ENCODE results near the gene PLA2G5.
"Not testable (repeated sequence)": the region's sequence is repeated elsewhere in the genome, so short reads cannot be mapped to it uniquely, and the experiment has no call there.

The PLA2G5 gene

DNA sequence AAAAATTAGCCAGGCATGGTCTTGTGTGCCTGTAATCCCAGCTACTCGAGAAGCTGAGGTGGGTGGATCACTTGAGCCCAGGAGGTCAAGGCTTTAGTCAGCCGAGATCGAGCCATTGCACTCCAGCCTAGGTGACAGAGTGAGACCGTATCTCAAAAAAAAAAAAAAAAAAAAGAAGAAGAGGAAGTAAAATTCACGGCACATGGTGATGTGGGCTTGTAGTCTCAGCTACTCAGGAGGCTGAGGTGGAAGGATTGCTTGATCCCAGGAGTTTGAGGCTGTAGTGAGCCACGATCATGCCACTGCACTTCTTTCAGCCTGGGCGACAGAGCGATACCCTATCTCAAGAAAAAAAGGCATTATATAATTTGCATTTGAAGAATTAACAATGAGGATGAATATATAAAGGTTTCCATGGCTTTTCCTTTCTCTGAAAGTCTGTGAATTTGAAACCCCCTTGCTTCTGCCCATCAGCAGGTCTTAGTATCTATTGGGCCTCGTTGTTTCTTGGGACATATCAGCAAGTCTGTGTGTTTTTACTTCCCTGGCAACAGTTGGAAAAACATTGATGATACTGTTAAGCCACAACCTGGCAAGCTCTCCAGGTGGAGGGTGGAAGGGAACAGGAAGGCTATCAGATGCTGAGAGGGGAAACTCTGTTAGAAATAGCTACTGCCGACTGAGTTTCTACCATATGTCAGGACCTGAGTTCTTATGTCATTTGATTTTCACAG, 53.9 kb downstream of the PLA2G5 start:
- no peak overlapping the region for H3K4me3 ChIP-seq (ENCODE audit: low read length)
- TF ChIP-seq, protein P1, sequence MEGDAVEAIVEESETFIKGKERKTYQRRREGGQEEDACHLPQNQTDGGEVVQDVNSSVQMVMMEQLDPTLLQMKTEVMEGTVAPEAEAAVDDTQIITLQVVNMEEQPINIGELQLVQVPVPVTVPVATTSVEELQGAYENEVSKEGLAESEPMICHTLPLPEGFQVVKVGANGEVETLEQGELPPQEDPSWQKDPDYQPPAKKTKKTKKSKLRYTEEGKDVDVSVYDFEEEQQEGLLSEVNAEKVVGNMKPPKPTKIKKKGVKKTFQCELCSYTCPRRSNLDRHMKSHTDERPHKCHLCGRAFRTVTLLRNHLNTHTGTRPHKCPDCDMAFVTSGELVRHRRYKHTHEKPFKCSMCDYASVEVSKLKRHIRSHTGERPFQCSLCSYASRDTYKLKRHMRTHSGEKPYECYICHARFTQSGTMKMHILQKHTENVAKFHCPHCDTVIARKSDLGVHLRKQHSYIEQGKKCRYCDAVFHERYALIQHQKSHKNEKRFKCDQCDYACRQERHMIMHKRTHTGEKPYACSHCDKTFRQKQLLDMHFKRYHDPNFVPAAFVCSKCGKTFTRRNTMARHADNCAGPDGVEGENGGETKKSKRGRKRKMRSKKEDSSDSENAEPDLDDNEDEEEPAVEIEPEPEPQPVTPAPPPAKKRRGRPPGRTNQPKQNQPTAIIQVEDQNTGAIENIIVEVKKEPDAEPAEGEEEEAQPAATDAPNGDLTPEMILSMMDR (conservative IDR thresholded peaks at IDR 0.05; ENCODE audit: low read depth, low read length) = no peak
- no peak for DNase-seq (ENCODE audit: low read depth)

DNA sequence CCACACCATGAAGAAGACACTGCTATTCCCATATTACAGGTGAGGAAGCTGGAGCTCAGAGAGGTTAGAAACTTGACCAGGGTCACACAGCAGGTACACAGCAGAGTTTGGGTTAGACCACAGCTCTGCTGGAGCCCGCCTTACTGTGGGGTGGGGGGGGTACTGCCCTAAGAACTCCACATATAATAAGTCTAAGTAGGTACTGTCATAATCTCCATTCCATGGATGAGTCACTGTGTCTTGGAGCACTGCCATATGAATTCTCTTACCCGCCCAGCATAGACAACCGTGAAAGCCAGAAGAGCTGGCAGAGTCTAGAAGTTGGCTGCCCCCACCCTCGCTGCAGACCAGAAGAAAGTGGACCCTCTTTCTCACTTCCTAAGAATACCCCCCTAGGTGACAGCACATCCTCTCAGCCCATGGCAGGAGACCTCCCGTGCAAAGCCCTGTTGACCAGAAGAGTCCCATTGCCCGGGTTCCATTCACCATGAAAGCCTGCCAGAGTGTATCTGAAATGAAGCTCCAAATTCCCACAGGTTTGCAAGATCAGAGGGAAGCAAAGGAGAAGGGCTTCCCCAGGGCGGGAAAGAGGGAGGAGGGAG, 54.6 kb downstream of the PLA2G5 start:
- TF ChIP-seq, protein P1 (conservative IDR thresholded peaks at IDR 0.05; ENCODE audit: low read depth, low read length) = no peak
- peak; percentile 52 for DNase-seq (ENCODE audit: low read depth)
- H3K4me3 ChIP-seq (ENCODE audit: low read length) = no peak overlapping the region

DNA sequence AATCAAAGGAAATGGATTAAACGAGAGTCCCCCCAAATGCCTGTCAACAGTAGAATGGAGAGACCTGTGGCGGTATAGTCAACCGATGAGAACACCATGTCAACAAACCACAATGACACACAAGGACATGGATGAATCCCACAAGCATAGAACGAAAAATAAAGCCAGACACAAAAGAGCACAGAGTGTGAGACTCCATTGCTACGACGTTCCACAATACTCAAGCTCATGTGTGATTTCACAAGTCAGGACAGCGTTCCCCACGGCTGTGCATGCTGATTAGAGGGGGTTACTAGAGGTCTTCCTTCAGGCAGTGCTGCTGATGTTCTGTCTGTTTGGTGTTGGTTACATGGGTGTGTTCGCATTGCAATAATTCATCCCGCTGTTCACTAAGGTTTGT, 55.1 kb downstream of the PLA2G5 start:
- no peak overlapping the region for H3K4me3 ChIP-seq (ENCODE audit: low read length)
- TF ChIP-seq, protein P1 (conservative IDR thresholded peaks at IDR 0.05; ENCODE audit: low read depth, low read length) = no peak
- no peak for DNase-seq (ENCODE audit: low read depth)

DNA sequence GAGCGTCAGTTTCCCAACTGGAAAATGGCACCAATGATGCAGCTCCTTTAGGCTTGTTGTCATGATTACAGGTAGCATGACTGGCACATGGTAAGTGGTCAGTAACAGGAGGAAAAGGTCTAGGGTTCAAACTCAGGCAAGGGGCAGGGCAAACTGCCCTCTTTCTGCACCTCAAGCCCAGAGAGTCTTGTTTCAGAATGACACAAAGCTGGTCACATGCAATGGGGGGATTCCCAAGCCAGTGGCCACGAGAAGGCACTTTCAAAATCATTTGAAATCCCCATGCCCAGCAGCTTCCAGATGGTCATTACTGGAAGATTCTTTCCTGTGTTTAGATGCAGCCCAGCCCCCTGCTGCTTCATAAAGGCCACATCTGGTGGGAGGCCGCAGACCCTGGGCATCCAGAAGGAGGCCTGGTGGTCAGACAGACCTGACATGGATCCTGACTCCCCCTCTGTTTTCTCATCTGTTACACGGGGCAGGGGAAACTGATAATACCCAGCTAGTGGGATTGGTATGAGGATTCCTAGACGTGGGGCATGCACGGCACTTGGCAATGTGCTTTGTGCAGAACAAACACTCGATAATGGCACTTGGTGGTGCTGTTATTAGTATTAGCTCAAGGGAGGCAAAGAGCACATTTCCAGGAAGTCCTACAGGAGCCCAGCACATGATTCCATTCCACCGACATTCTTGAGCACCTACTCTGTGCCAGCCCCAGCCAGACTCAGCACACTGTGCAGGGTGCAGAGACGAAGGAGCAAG, 56.2 kb downstream of the PLA2G5 start:
- no peak for DNase-seq (ENCODE audit: low read depth)
- TF ChIP-seq, protein P1 (conservative IDR thresholded peaks at IDR 0.05; ENCODE audit: low read depth, low read length) = no peak
- H3K4me3 ChIP-seq (ENCODE audit: low read length) = no peak overlapping the region

DNA sequence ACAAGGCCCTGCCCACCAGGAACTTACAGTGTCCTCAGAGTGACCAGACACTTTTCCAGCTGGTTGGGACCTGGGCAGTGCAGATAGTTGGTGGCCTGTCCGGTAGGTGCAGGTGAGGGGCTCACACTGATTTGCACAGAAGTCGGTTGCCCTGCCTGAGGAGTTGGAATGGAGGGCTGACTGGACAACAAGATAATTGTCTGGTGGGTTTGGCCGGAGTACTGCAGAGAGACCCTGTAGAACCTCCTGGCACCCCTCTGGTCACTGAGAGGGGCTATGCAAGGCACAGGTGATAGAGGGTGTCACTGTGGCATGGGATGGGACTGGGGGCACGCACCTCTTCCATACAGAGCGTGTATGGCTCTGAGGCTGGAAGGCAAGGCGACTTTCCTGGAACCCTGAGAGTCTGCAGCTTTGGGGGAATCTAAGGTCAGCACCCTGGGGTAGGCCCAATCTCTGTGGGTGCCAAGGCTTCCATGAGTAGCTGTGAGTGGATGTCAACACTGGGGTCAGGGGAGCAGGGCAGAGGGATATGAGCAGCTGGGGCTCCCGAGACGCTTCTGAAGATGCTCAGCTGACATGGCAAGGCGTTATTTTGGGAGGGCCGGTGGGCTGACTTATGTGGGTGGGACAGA, 56.9 kb downstream of the PLA2G5 start:
- no peak overlapping the region for H3K4me3 ChIP-seq (ENCODE audit: low read length)
- no peak for DNase-seq (ENCODE audit: low read depth)
- TF ChIP-seq, protein P1 (conservative IDR thresholded peaks at IDR 0.05; ENCODE audit: low read depth, low read length) = no peak

DNA sequence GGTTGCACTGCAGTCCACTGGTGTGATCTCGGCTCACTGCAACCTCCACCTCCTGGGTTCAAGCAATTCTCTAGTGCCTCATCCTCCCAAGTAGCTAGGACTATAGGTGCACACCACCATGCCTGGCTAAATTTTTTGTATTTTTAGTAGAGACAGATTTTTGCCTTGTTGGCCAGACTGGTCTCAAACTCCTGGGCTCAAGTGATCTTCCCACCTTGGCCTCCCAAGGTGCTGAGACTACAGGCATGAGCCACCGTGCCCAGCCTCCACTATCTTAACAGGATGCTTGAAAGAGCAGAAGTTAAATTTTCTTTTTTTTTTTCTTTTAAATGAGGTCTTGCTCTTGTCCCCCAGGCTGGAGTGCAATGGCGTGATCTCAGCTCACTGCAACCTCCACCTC, 60.5 kb downstream of the PLA2G5 start:
- DNase-seq (ENCODE audit: low read depth); H3K4me3 ChIP-seq (ENCODE audit: low read length): not testable (repeated sequence)

DNA sequence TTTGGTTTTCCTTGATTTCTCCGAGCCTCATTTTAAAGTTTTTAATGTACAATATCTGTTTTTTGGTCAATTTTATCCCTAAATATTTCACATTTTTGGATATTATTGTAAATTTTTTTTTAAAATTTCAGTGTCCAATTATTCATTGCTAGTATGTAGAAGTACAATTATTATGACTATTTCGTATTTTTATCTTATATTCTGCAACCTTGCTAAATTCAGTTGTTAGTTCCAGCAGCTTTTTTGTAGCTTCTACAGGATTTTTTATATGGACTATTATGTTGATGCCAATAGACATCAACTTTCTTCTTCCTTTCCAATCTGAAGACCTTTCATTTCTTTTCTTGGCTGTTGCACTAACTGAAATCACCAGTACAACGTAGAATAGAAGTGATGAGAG, 65.0 kb downstream of the PLA2G5 start:
- no peak overlapping the region for H3K4me3 ChIP-seq (ENCODE audit: low read length)
- DNase-seq (ENCODE audit: low read depth) = no peak

More for the DNA sequence above, 65.0 kb downstream of the PLA2G5 start:
- TF ChIP-seq, protein P1 (conservative IDR thresholded peaks at IDR 0.05; ENCODE audit: low read depth, low read length) = no peak
